H9 (cell line): Measurements from ENCODE around the gene APOB. TPM values are rescaled to one million over a fixed set of nuclear protein-coding genes. Genes with fewer than 3 reads are reported as not detected.

ENCODE experiments used
- DNase-seq: peaks from one replicate; pipeline ENCODE4 v3.0.0-alpha.2; 2017
- H2AFZ ChIP-seq: one replicate; pipeline ENCODE4 v1.6.1; 2013; ENCODE audit warnings: mild to moderate bottlenecking, low read length, control low read depth, moderate library complexity
- H2AK5ac ChIP-seq: 2 replicates; pipeline ENCODE4 v1.6.1; 2013; ENCODE audit warnings: low read length, control low read depth, mixed read lengths; ENCODE audit not compliant: insufficient read length
- H2BK120ac ChIP-seq: one replicate; pipeline ENCODE4 v1.6.1; 2013; ENCODE audit warnings: low read depth, mild to moderate bottlenecking, low read length, control low read depth, inconsistent platforms; ENCODE audit not compliant: poor library complexity, severe bottlenecking
- H2BK12ac ChIP-seq: 2 replicates; pipeline ENCODE4 v1.6.1; 2013; ENCODE audit warnings: low read length, control low read depth, mixed read lengths, low read depth; ENCODE audit not compliant: insufficient read length
- H2BK15ac ChIP-seq: 2 replicates; pipeline ENCODE4 v1.6.1; 2013; ENCODE audit warnings: low read depth, low read length, control low read depth
- H2BK20ac ChIP-seq: one replicate; pipeline ENCODE4 v1.6.1; 2013; ENCODE audit warnings: low read depth, mild to moderate bottlenecking, low read length, control low read depth, inconsistent platforms; ENCODE audit not compliant: poor library complexity, severe bottlenecking
- H2BK5ac ChIP-seq: 2 replicates; pipeline ENCODE4 v1.6.1; 2013; ENCODE audit warnings: low read length, control low read depth, mixed read lengths; ENCODE audit not compliant: insufficient read length
- H3K14ac ChIP-seq: 2 replicates; pipeline ENCODE4 v1.6.1; 2013; ENCODE audit warnings: low read length, control low read depth; ENCODE audit not compliant: insufficient read depth
- H3K18ac ChIP-seq: 2 replicates; pipeline ENCODE4 v1.6.1; 2013; ENCODE audit warnings: low read depth, mild to moderate bottlenecking, mixed read lengths, low read length, control low read depth; ENCODE audit not compliant: insufficient read length
- H3K23ac ChIP-seq: 2 replicates; pipeline ENCODE4 v1.6.1; 2013; ENCODE audit warnings: low read length, control low read depth, mixed read lengths, low read depth; ENCODE audit not compliant: insufficient read length
- H3K23me2 ChIP-seq: 2 replicates; pipeline ENCODE4 v1.6.1; 2013; ENCODE audit warnings: low read depth, mild to moderate bottlenecking, mixed read lengths, low read length, control low read depth; ENCODE audit not compliant: insufficient read length, poor library complexity, severe bottlenecking
- H3K27ac ChIP-seq: 2 replicates; pipeline ENCODE4 v1.5.1; 2013; ENCODE audit warnings: low read length, control low read depth, mixed read lengths, low read depth; ENCODE audit not compliant: insufficient read length
- H3K27me3 ChIP-seq: 2 replicates; pipeline ENCODE4 v1.6.1; 2013; ENCODE audit warnings: low read length, control low read depth, inconsistent platforms; ENCODE audit not compliant: insufficient read depth
- H3K4ac ChIP-seq: 2 replicates; pipeline ENCODE4 v1.6.1; 2013; ENCODE audit warnings: low read depth, mild to moderate bottlenecking, control low read depth, inconsistent platforms, low read length, moderate library complexity
- H3K4me1 ChIP-seq: 2 replicates; pipeline ENCODE4 v1.6.1; 2013; ENCODE audit warnings: low read length, control low read depth, inconsistent platforms; ENCODE audit not compliant: insufficient read depth
- H3K4me2 ChIP-seq: 2 replicates; pipeline ENCODE4 v1.6.1; 2013; ENCODE audit warnings: low read length, control low read depth, mixed read lengths; ENCODE audit not compliant: insufficient read length, insufficient read depth
- H3K56ac ChIP-seq: 2 replicates; pipeline ENCODE4 v1.6.1; 2013; ENCODE audit warnings: low read depth, mild to moderate bottlenecking, mixed read lengths, low read length, control low read depth; ENCODE audit not compliant: insufficient read length
- H3K79me1 ChIP-seq: 2 replicates; pipeline ENCODE4 v1.6.1; 2013; ENCODE audit warnings: low read depth, mild to moderate bottlenecking, moderate library complexity, low read length, control low read depth, inconsistent platforms; ENCODE audit not compliant: insufficient read depth, poor library complexity, severe bottlenecking
- H3K79me2 ChIP-seq: 2 replicates; pipeline ENCODE4 v1.6.1; 2013; ENCODE audit warnings: low read length, control low read depth, inconsistent platforms; ENCODE audit not compliant: insufficient read depth
- H3K9ac ChIP-seq: 2 replicates; pipeline ENCODE4 v1.6.1; 2013; ENCODE audit warnings: low read length, control low read depth, mixed read lengths; ENCODE audit not compliant: insufficient read length; ENCODE audit errors: extremely low read depth
- H3K9me3 ChIP-seq: one replicate; pipeline ENCODE4 v1.6.1; 2013; ENCODE audit warnings: low read depth, low read length, inconsistent platforms; ENCODE audit not compliant: control insufficient read depth
- H3T11ph ChIP-seq: one replicate; pipeline ENCODE4 v1.6.1; 2013; ENCODE audit warnings: mild to moderate bottlenecking, low read length, control low read depth, inconsistent platforms
- H4K20me1 ChIP-seq: one replicate; pipeline ENCODE4 v1.6.1; 2013; ENCODE audit not compliant: control insufficient read depth, insufficient read length, insufficient read depth
- H4K5ac ChIP-seq: 2 replicates; pipeline ENCODE4 v1.6.1; 2013; ENCODE audit warnings: low read depth, mild to moderate bottlenecking, mixed read lengths, low read length, control low read depth; ENCODE audit not compliant: insufficient read length
- H4K8ac ChIP-seq: replicated peaks from 2 replicates; pipeline ENCODE4 v1.6.1; 2013; ENCODE audit warnings: low read length, control low read depth, mixed read lengths, low read depth; ENCODE audit not compliant: insufficient read length
- H4K91ac ChIP-seq: 2 replicates; pipeline ENCODE4 v1.6.1; 2013; ENCODE audit warnings: low read depth, mild to moderate bottlenecking, moderate library complexity, mixed read lengths, low read length, control low read depth; ENCODE audit not compliant: insufficient read length
- H3K27ac Mint-ChIP-seq, 3 experiments: 2 replicates in 2 of 3; 3 replicates in 1 of 3; pipeline ENCODE4 v1.8.0; 2020 to 2021; ENCODE audit warnings: mixed read lengths in 3 of 3, mild to moderate bottlenecking in 1 of 3, moderate library complexity in 1 of 3
- H3K27me3 Mint-ChIP-seq: 2 replicates; pipeline ENCODE4 v1.8.0; 2021; ENCODE audit warnings: low read depth, mild to moderate bottlenecking, moderate library complexity, mixed read lengths
- H3K36me3 Mint-ChIP-seq, 3 experiments: 2 replicates in 2 of 3; 3 replicates in 1 of 3; pipeline ENCODE4 v1.8.0; 2020 to 2021; ENCODE audit warnings: low read depth in 3 of 3, mixed read lengths in 3 of 3; ENCODE audit not compliant: insufficient read depth in 1 of 3
- H3K4me1 Mint-ChIP-seq, 2 experiments: 2 replicates each; pipeline ENCODE4 v1.8.0; 2020; ENCODE audit warnings: mixed read lengths in 2 of 2
- H3K4me3 Mint-ChIP-seq, 2 experiments: 2 replicates in 1 of 2; 3 replicates in 1 of 2; pipeline ENCODE4 v1.8.0; 2020 to 2021; ENCODE audit warnings: mild to moderate bottlenecking in 2 of 2, mixed read lengths in 2 of 2, moderate library complexity in 1 of 2
- H3K9me3 Mint-ChIP-seq, 2 experiments: 2 replicates in 1 of 2; 3 replicates in 1 of 2; pipeline ENCODE4 v1.8.0; 2020; ENCODE audit warnings: mild to moderate bottlenecking in 2 of 2, mixed read lengths in 2 of 2, moderate library complexity in 1 of 2
- CTCF ChIP-seq: fragments of 200-600 bp; sonication (generic); conservative IDR thresholded peaks from 3 replicates; pipeline ENCODE4 v1.8.0; 2021; ENCODE audit warnings: antibody characterized with exemption, mild to moderate bottlenecking
- WGBS: extraction: QIAGEN DNeasy Blood & Tissue Kit; methylation state at CpG from one replicate; pipeline ENCODE4 v1.1.7; 2013; ENCODE audit warnings: missing lambda C conversion rate, low lambda C conversion rate, mixed read lengths; ENCODE audit not compliant: insufficient read length; ENCODE audit errors: extremely low coverage; 5-methylcytosine and 5-hydroxymethylcytosine counted together
- total RNA-seq: library from RNA; stranded (reverse); gene quantifications from 2 replicates; pipeline ENCODE4 v1.2.1, GENCODE V29; 2021

The APOB gene
- total RNA-seq, 1 experiment from 2014 or later: 0.26 TPM

- Histone ChIP-seq H2BK12ac (no peak overlapping the region), H3K9me3 (no peaks in the 10 kb centered on the region), H3K18ac (no peak overlapping the region), H3K79me2 (no peaks in the 10 kb centered on the region; the same call in 1 of the 2 replicates), H3K14ac (no peak overlapping the region), H3K4ac (no peak overlapping the region), H3K9ac (no peak overlapping the region), H3K4me1 (peaks cover 8% of the 10 kb centered on the region; the same call in 1 of the 2 replicates), H3K56ac (no peak overlapping the region), H4K5ac (no peak overlapping the region), H3K27ac (no peak overlapping the region), H2AFZ (no peak overlapping the region), H3K23me2 (no peaks in the 10 kb centered on the region), H2BK120ac (no peak overlapping the region), H2AK5ac (no peak overlapping the region), H3K27me3 (no peaks in the 10 kb centered on the region), H4K91ac (no peak overlapping the region), H3T11ph (no peak overlapping the region), H2BK15ac (no peak overlapping the region), H3K4me2 (no peak overlapping the region), H2BK5ac (no peak overlapping the region), H4K20me1 (no peaks in the 10 kb centered on the region), H4K8ac (no peak overlapping the region), H2BK20ac (no peak overlapping the region), H3K79me1 (no peaks in the 10 kb centered on the region), H3K23ac (no peak overlapping the region)
- Mint-ChIP-seq H3K27ac (no peak overlapping the region; a peak in 1 of 7 replicates), H3K4me1 (peaks cover 25 to 31% of the 10 kb centered on the region in 2 experiments), H3K27me3 (no peaks in the 10 kb centered on the region), H3K9me3 (no peaks in the 10 kb centered on the region), H3K4me3 (no peak overlapping the region), H3K36me3 (no peaks in the 10 kb centered on the region)
- DNase-seq: no peak
- no peak for TF ChIP-seq CTCF
- no CpG with 5 or more reads among the region's 9 CpGs for WGBS
These were observed 26.7 kb upstream of the APOB start for GRCh38 chr2:21070341-21071257.
